Astrocyte of the cerebellum (primary cell): ENCODE results near the gene ZNF641.
"Not testable (repeated sequence)": the region's sequence is repeated elsewhere in the genome, so short reads cannot be mapped to it uniquely, and the experiment has no call there.

ENCODE experiments used
- DNase-seq: peaks from one replicate; pipeline ENCODE4 v3.0.0-alpha.2; 2011; ENCODE audit warnings: low read depth
- H3K4me3 ChIP-seq: 2 replicates; pipeline ENCODE4 v1.5.1; 2011; ENCODE audit warnings: mild to moderate bottlenecking, low read depth, low read length, moderate library complexity
- CTCF ChIP-seq: IDR thresholded peaks from 2 replicates; pipeline ENCODE4 v1.5.1; 2012; ENCODE audit warnings: low read length, low read depth, moderate library complexity, mild to moderate bottlenecking; ENCODE audit errors: missing control alignments
- in situ Hi-C: cut with HindIII; loops from 2 replicates; pipeline ENCODE4 v1.10.0; 2017; ENCODE audit warnings: low sequenced_read_pairs

ZNF641 gene

GRCh38 chr12:48339442-48340117 is 11.1 kb downstream of the ZNF641 start:
- in situ Hi-C loops: no loop called here
- DNase-seq: no peak
- no peak for TF ChIP-seq CTCF
- H3K4me3 ChIP-seq: no peak overlapping the region

GRCh38 chr12:48336564-48336963 is 14.2 kb downstream of the ZNF641 start:
- DNase-seq: no peak
- TF ChIP-seq CTCF: no peak
- in situ Hi-C loops: no loop called here
- no peak overlapping the region for H3K4me3 ChIP-seq

GRCh38 chr12:48336061-48336460 is 14.7 kb downstream of the ZNF641 start:
- TF ChIP-seq CTCF: no peak
- no peak for DNase-seq
- in situ Hi-C loops: no loop called here
- no peak overlapping the region for H3K4me3 ChIP-seq

- no peak for TF ChIP-seq CTCF
- in situ Hi-C loops: no loop called here
- H3K4me3 ChIP-seq: no peak overlapping the region
- no peak for DNase-seq
These were observed 15.9 kb downstream of the ZNF641 start for GRCh38 chr12:48334808-48335207.

GRCh38 chr12:48333680-48334079 is 17.0 kb downstream of the ZNF641 start:
- in situ Hi-C loops, H3K4me3 ChIP-seq, DNase-seq: not testable (repeated sequence)

- no peak for TF ChIP-seq CTCF
- no peak overlapping the region for H3K4me3 ChIP-seq
- in situ Hi-C loops: no loop called here
- DNase-seq: no peak
These were observed 19.3 kb downstream of the ZNF641 start for GRCh38 chr12:48331399-48331798.

GRCh38 chr12:48329199-48329939 is 21.4 kb downstream of the ZNF641 start:
- no peak overlapping the region for H3K4me3 ChIP-seq
- TF ChIP-seq CTCF: no peak
- no peak for DNase-seq
- in situ Hi-C loops: no loop called here
